Retinal pigment epithelial cell (primary cell): Measurements from ENCODE around the gene OAF.

Source experiments
- DNase-seq: peaks from one replicate; pipeline ENCODE4 v3.0.0-alpha.2; 2010; ENCODE audit warnings: low read depth
- H3K4me3 ChIP-seq: 2 replicates; pipeline ENCODE4 v1.5.1; 2011; ENCODE audit warnings: mild to moderate bottlenecking, low read length, control low read depth, moderate library complexity
- CTCF ChIP-seq: conservative IDR thresholded peaks from 2 replicates; pipeline ENCODE4 v1.5.1; 2011; ENCODE audit warnings: low read depth, low read length, control low read depth, inconsistent platforms

Gene OAF

GRCh38 chr11:120219232-120219937 is 8.6 kb downstream of the OAF start:
- no peak for TF ChIP-seq CTCF
- no peak overlapping the region for H3K4me3 ChIP-seq
- no peak for DNase-seq

- no peak for TF ChIP-seq CTCF
- no peak for DNase-seq
- no peak overlapping the region for H3K4me3 ChIP-seq
Measured at GRCh38 chr11:120219938-120220746, 9.3 kb downstream of the OAF start.

GRCh38 chr11:120220747-120221037 is 9.9 kb downstream of the OAF start:
- DNase-seq: no peak
- TF ChIP-seq CTCF: no peak
- H3K4me3 ChIP-seq: no peak overlapping the region

GRCh38 chr11:120221115-120221752 is 10.4 kb downstream of the OAF start:
- TF ChIP-seq CTCF: no peak
- no peak overlapping the region for H3K4me3 ChIP-seq
- no peak for DNase-seq

- H3K4me3 ChIP-seq: no peak overlapping the region
- no peak for TF ChIP-seq CTCF
Measured at GRCh38 chr11:120222916-120223315, 12.1 kb downstream of the OAF start.

GRCh38 chr11:120223793-120224192 is 13.0 kb downstream of the OAF start:
- H3K4me3 ChIP-seq: no peak overlapping the region
- DNase-seq: no peak
- no peak for TF ChIP-seq CTCF

More at GRCh38 chr11:120222916-120223315, 12.1 kb downstream of the OAF start:
- DNase-seq: no peak
